Breast epithelium (tissue), 4 donors: ENCODE measurements around the gene B3GAT2. TPM values are rescaled to one million over a fixed set of nuclear protein-coding genes. Genes with fewer than 3 reads are reported as not detected.

ENCODE experiments used
- DNase-seq, 2 donors: peaks; one replicate each; pipeline ENCODE4 v3.0.0-alpha.2; 2019; ENCODE audit warnings: low spot score in 2 of 2
- H3K27ac ChIP-seq, 2 donors: fragments of 200-600 bp; sonication (generic) in 1 of 2; one replicate each; pipeline ENCODE4 v1.5.1; 2016 to 2019; ENCODE audit warnings: mild to moderate bottlenecking in 1 of 2
- H3K27me3 ChIP-seq, 2 donors: fragments of 200-600 bp; sonication (generic) in 1 of 2; one replicate each; pipeline versions ENCODE4 v1.5.1 to v1.6.0; 2017 to 2019; ENCODE audit warnings: control low read depth in 1 of 2, mild to moderate bottlenecking in 1 of 2
- H3K36me3 ChIP-seq: fragments of 200-600 bp; one replicate; pipeline ENCODE4 v1.5.1; 2019
- H3K4me1 ChIP-seq, 2 donors: fragments of 200-600 bp; sonication (generic); one replicate each; pipeline ENCODE4 v1.5.1; 2016 to 2019; ENCODE audit warnings: control low read depth in 1 of 2
- H3K4me3 ChIP-seq, 3 donors: fragments of 200-600 bp; sonication (generic); 1 replicate in 2 of 3; 2 replicates in 1 of 3; pipeline ENCODE4 v1.5.1; 2016 to 2019; ENCODE audit warnings: mild to moderate bottlenecking in 3 of 3, moderate library complexity in 2 of 3
- H3K9me3 ChIP-seq, 2 donors: fragments of 200-600 bp; sonication (generic) in 1 of 2; one replicate each; pipeline ENCODE4 v1.5.1; 2016 to 2019; ENCODE audit warnings: control low read depth in 1 of 2
- POLR2A ChIP-seq: fragments of 450-650 bp; IDR thresholded peaks from one replicate; pipeline ENCODE4 v1.6.1; 2016; ENCODE audit warnings: antibody characterized with exemption, mild to moderate bottlenecking, moderate library complexity
- POLR2AphosphoS5 ChIP-seq, 3 donors: sonication (generic); formaldehyde crosslinking; IDR thresholded peaks; one replicate each; pipeline ENCODE4 v1.6.1; 2017; ENCODE audit warnings: antibody characterized with exemption in 3 of 3
- intact Hi-C: fragments of 100-400 bp; cut with DNase I; formaldehyde crosslinking; loops from one replicate; pipeline ENCODE4 v1.15.1; 2023; ENCODE audit warnings: low total_unique reads
- total RNA-seq, 3 donors: library from RNA; depleted of rRNA; stranded (reverse); fragments of >200 nt; gene quantifications; one replicate each; pipeline ENCODE4 v1.1.0, GENCODE V29; 2016
- TF ChIP-seq, protein P1 (sequence below), 3 donors: fragments of 450-650 bp; IDR thresholded peaks; one replicate each; pipeline ENCODE4 v1.5.1; 2016 to 2017; ENCODE audit warnings: antibody characterized with exemption in 3 of 3, mild to moderate bottlenecking in 3 of 3, moderate library complexity in 3 of 3

Gene B3GAT2
- total RNA-seq, 3 donors from 2014 or later, result under 0.01 to 0.29 TPM; not detected in 1

- TF ChIP-seq POLR2AphosphoS5 (IDR thresholded peaks at IDR 0.05) (no peak), POLR2A (no peak)
- TF ChIP-seq, protein P1, sequence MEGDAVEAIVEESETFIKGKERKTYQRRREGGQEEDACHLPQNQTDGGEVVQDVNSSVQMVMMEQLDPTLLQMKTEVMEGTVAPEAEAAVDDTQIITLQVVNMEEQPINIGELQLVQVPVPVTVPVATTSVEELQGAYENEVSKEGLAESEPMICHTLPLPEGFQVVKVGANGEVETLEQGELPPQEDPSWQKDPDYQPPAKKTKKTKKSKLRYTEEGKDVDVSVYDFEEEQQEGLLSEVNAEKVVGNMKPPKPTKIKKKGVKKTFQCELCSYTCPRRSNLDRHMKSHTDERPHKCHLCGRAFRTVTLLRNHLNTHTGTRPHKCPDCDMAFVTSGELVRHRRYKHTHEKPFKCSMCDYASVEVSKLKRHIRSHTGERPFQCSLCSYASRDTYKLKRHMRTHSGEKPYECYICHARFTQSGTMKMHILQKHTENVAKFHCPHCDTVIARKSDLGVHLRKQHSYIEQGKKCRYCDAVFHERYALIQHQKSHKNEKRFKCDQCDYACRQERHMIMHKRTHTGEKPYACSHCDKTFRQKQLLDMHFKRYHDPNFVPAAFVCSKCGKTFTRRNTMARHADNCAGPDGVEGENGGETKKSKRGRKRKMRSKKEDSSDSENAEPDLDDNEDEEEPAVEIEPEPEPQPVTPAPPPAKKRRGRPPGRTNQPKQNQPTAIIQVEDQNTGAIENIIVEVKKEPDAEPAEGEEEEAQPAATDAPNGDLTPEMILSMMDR (IDR thresholded peaks at IDR 0.05), result no peak
Observed at GRCh38 chr6:70967049-70967448, 10.2 kb upstream of the B3GAT2 start.

DNA sequence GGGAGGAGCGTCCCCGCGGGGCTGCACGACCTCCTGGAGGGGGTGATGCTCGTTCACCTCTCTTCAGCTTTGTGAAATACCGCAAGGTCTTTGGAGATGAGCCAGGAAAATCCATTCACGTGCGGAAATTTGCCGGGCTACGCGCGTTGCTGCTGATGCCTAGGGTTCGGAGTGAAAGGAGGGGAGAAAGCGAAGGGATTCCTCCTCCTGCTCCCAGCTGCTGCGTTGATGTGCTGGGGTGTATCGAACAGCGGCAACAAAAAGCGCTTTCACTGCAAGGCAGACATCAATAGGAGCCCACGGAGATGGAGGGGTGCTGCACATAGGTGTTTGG is 391 bp upstream of the B3GAT2 start:
- intact Hi-C loops, result no loop called here
- H3K27me3 ChIP-seq, result peaks cover 0 to 7% of the 10 kb centered on the region in 2 donors
- H3K36me3 ChIP-seq, result no peaks in the 10 kb centered on the region
- peaks cover 0 to 4% of the 10 kb centered on the region in 2 donors for H3K4me1 ChIP-seq
- H3K27ac ChIP-seq, result no peak overlapping the region
- DNase-seq, result no peak
- peak overlapping the region; percentile 47 to 75 (median 56) for H3K4me3 ChIP-seq
- H3K9me3 ChIP-seq, result no peaks in the 10 kb centered on the region
- no peak for TF ChIP-seq POLR2AphosphoS5 (IDR thresholded peaks at IDR 0.05)
- TF ChIP-seq POLR2A, result no peak
- TF ChIP-seq, protein P1 (IDR thresholded peaks at IDR 0.05), result no peak

More at GRCh38 chr6:70967049-70967448, 10.2 kb upstream of the B3GAT2 start:
- DNase-seq, result no peak
- H3K27ac ChIP-seq, result no peak overlapping the region
- no peaks in the 10 kb centered on the region for H3K36me3 ChIP-seq
- H3K9me3 ChIP-seq, result no peaks in the 10 kb centered on the region
- H3K4me1 ChIP-seq, result no peaks in the 10 kb centered on the region
- H3K27me3 ChIP-seq, result no peaks in the 10 kb centered on the region
- intact Hi-C loops, result no loop called here
- H3K4me3 ChIP-seq, result no peak overlapping the region

- Histone ChIP-seq H3K36me3 (no peaks in the 10 kb centered on the region), H3K4me3 (peak overlapping the region; percentile 47 to 75 (median 56)), H3K27ac (no peak overlapping the region), H3K4me1 (peaks cover 0 to 4% of the 10 kb centered on the region in 2 donors), H3K9me3 (no peaks in the 10 kb centered on the region), H3K27me3 (peaks cover 0 to 7% of the 10 kb centered on the region in 2 donors)
- TF ChIP-seq POLR2AphosphoS5 (IDR thresholded peaks at IDR 0.05), result no peak
- TF ChIP-seq, protein P1 (IDR thresholded peaks at IDR 0.05), result peak in 1 of 3 donors; percentile 4
- intact Hi-C loops, result no loop called here
- DNase-seq, result no peak
Observed at GRCh38 chr6:70956191-70956450, 739 bp downstream of the B3GAT2 start.

GRCh38 chr6:70955441-70956190 is 1.2 kb downstream of the B3GAT2 start:
- Histone ChIP-seq H3K36me3 (no peaks in the 10 kb centered on the region), H3K27me3 (peaks cover 0 to 7% of the 10 kb centered on the region in 2 donors), H3K4me1 (peaks cover 0 to 4% of the 10 kb centered on the region in 2 donors), H3K4me3 (peak overlapping the region; percentile 47 to 75 (median 56)), H3K27ac (no peak overlapping the region), H3K9me3 (no peaks in the 10 kb centered on the region)
- TF ChIP-seq POLR2AphosphoS5 (IDR thresholded peaks at IDR 0.05) (no peak), POLR2A (no peak)
- TF ChIP-seq, protein P1 (IDR thresholded peaks at IDR 0.05), result peak; percentile 45 to 73 (median 59)
- peak; percentile 59 to 83 for DNase-seq
- intact Hi-C loops, result no loop called here

GRCh38 chr6:70954750-70955149 is 2.1 kb downstream of the B3GAT2 start:
- no peak for TF ChIP-seq POLR2AphosphoS5 (IDR thresholded peaks at IDR 0.05)
- TF ChIP-seq, protein P1 (IDR thresholded peaks at IDR 0.05), result no peak
- Histone ChIP-seq H3K9me3 (no peaks in the 10 kb centered on the region), H3K27me3 (peaks cover 0 to 7% of the 10 kb centered on the region in 2 donors), H3K4me3 (no peak overlapping the region), H3K36me3 (no peaks in the 10 kb centered on the region), H3K27ac (no peak overlapping the region), H3K4me1 (peaks cover 0 to 4% of the 10 kb centered on the region in 2 donors)
- DNase-seq, result no peak
- intact Hi-C loops, result loop anchor here (5.0 kb wide), 1 partner anchor 802 kb away; no protein-coding TSS in a partner anchor
